Measurements from ENCODE around the gene SF3B1.
"Not testable (repeated sequence)": the region's sequence is repeated elsewhere in the genome, so short reads cannot be mapped to it uniquely, and the experiment has no call there.

SF3B1 gene

GRCh38 chr2:197381641-197382040 is 53.2 kb downstream of the SF3B1 start:
- Histone ChIP-seq H3K9me3 (ENCODE audit: control insufficient read depth, insufficient read depth, low read depth, low read length) (no peaks in the 10 kb centered on the region), H3K4me1 (ENCODE audit: control insufficient read depth, insufficient read depth, low read length) (no peaks in the 10 kb centered on the region), H3K27ac (ENCODE audit: extremely low read depth, low read depth, low read length) (no peak overlapping the region), H3K4me3 (ENCODE audit: low read depth, low read length) (no peak overlapping the region), H3K36me3 (ENCODE audit: control insufficient read depth in 2 of 2, insufficient read depth in 1 of 2, low read length in 2 of 2) (no peaks in the 10 kb centered on the region)
- POLR2A ChIA-PET = no interaction called here
- CTCF ChIA-PET = interaction anchor here (1.0 kb wide), 1 partner anchor 268 kb away, joined by 3 read pairs; no protein-coding TSS in a partner anchor
- no peak for TF ChIP-seq ZNF473 (tag by site-specific recombination; IDR thresholded peaks at IDR 0.05)

GRCh38 chr2:197379918-197380309 is 54.9 kb downstream of the SF3B1 start:
- CTCF ChIA-PET = interaction anchor here (0.6 to 0.7 kb wide), 4 partner anchors 11 to 361 kb away, joined by 3 to 5 read pairs (median 3); no protein-coding TSS in a partner anchor
- H3K36me3 ChIP-seq (ENCODE audit: control insufficient read depth in 2 of 2, insufficient read depth in 1 of 2, low read length in 2 of 2); H3K4me1 ChIP-seq (ENCODE audit: control insufficient read depth, insufficient read depth, low read length); H3K4me3 ChIP-seq (ENCODE audit: low read depth, low read length); H3K9me3 ChIP-seq (ENCODE audit: control insufficient read depth, insufficient read depth, low read depth, low read length); POLR2A ChIA-PET; H3K27ac ChIP-seq (ENCODE audit: extremely low read depth, low read depth, low read length): not testable (repeated sequence)
- peak; percentile 95 for TF ChIP-seq ZNF513 (tag by site-specific recombination; IDR thresholded peaks at IDR 0.05)

- POLR2A ChIA-PET = not testable (repeated sequence)
These were observed 55.4 kb downstream of the SF3B1 start for GRCh38 chr2:197379308-197379917.

GRCh38 chr2:197378494-197379307 is 56.1 kb downstream of the SF3B1 start:
- Histone ChIP-seq H3K36me3 (ENCODE audit: control insufficient read depth in 2 of 2, insufficient read depth in 1 of 2, low read length in 2 of 2) (no peaks in the 10 kb centered on the region), H3K4me3 (ENCODE audit: low read depth, low read length) (no peak overlapping the region), H3K4me1 (ENCODE audit: control insufficient read depth, insufficient read depth, low read length) (no peaks in the 10 kb centered on the region), H3K27ac (ENCODE audit: extremely low read depth, low read depth, low read length) (no peak overlapping the region), H3K9me3 (ENCODE audit: control insufficient read depth, insufficient read depth, low read depth, low read length) (no peaks in the 10 kb centered on the region)
- ChIA-PET POLR2A (interaction anchor here (0.6 kb wide), 1 partner anchor 129 kb away, joined by 3 read pairs; no protein-coding TSS in a partner anchor), CTCF (interaction anchor here (0.7 to 1.8 kb wide), 8 partner anchors 13 to 275 kb away, joined by 3 to 9 read pairs (median 4); no protein-coding TSS in a partner anchor)
- TF ChIP-seq ZNF280D (tag by site-specific recombination; IDR thresholded peaks at IDR 0.05) (no peak), ZBTB7A (tag by site-specific recombination; IDR thresholded peaks at IDR 0.05; ENCODE audit: low read depth) (no peak), KLF8 (tag by site-specific recombination; IDR thresholded peaks at IDR 0.05) (no peak), SCRT1 (tag by site-specific recombination; IDR thresholded peaks at IDR 0.05; ENCODE audit: borderline replicate concordance) (no peak), ZNF654 (tag by site-specific recombination; IDR thresholded peaks at IDR 0.05; ENCODE audit: low read depth) (peak; percentile 56), ZEB2 (tag by site-specific recombination; IDR thresholded peaks at IDR 0.05) (no peak), CTCF (tag by site-specific recombination; IDR thresholded peaks at IDR 0.05) (peak; percentile 43; the same call in 1 of the 2 replicates), ZNF157 (tag by site-specific recombination; IDR thresholded peaks at IDR 0.05) (no peak), ZNF571 (tag by site-specific recombination; IDR thresholded peaks at IDR 0.05) (no peak), ZNF660 (tag by site-specific recombination; IDR thresholded peaks at IDR 0.05) (0 out of 2 replicates have a peak, but pooled peaks have one; percentile 26), TSHZ1 (tag by site-specific recombination; IDR thresholded peaks at IDR 0.05; ENCODE audit: borderline replicate concordance) (no peak), ZNF394 (tag by site-specific recombination; IDR thresholded peaks at IDR 0.05; ENCODE audit: borderline replicate concordance) (no peak), ZNF473 (tag by site-specific recombination; IDR thresholded peaks at IDR 0.05) (no peak), TRIM28 (IDR thresholded peaks at IDR 0.05; ENCODE audit: borderline replicate concordance, low read length) (no peak)

More at GRCh38 chr2:197379308-197379917, 55.4 kb downstream of the SF3B1 start:
- H3K27ac ChIP-seq (ENCODE audit: extremely low read depth, low read depth, low read length); H3K4me3 ChIP-seq (ENCODE audit: low read depth, low read length); H3K4me1 ChIP-seq (ENCODE audit: control insufficient read depth, insufficient read depth, low read length); H3K9me3 ChIP-seq (ENCODE audit: control insufficient read depth, insufficient read depth, low read depth, low read length); H3K36me3 ChIP-seq (ENCODE audit: control insufficient read depth in 2 of 2, insufficient read depth in 1 of 2, low read length in 2 of 2): not testable (repeated sequence)
- CTCF ChIA-PET = interaction anchor here (0.6 to 0.7 kb wide), 3 partner anchors 12 to 360 kb away, joined by 3 read pairs; no protein-coding TSS in a partner anchor
